NCI-H2227 treated with DMSO at 0.1 percent for 48 hours (cell line): ENCODE results near the gene ATP2A3.
A peak's percentile ranks its signal among the peaks of the same experiment; 100 is the strongest.

Source experiments
- DNase-seq: peaks from one replicate; lab custom pipeline; 2025; lab: John Stamatoyannopoulos, UW

The ATP2A3 gene

GRCh38 chr17:3910420-3911270 lies 53.6 kb downstream of the ATP2A3 start:
- DNase-seq = no peak

- no peak for DNase-seq
Observed at GRCh38 chr17:3909257-3909656, 55.0 kb downstream of the ATP2A3 start.

- no peak for DNase-seq
Observed at GRCh38 chr17:3907483-3908216, 56.6 kb downstream of the ATP2A3 start.

GRCh38 chr17:3906881-3907280 lies 57.4 kb downstream of the ATP2A3 start:
- no peak for DNase-seq

GRCh38 chr17:3905017-3905520 lies 59.2 kb downstream of the ATP2A3 start:
- DNase-seq = no peak

GRCh38 chr17:3904501-3904900 lies 59.7 kb downstream of the ATP2A3 start:
- DNase-seq = no peak

- no peak for DNase-seq
Observed at GRCh38 chr17:3903881-3904290, 60.4 kb downstream of the ATP2A3 start.

GRCh38 chr17:3903051-3903825 lies 61.0 kb downstream of the ATP2A3 start:
- no peak for DNase-seq

GRCh38 chr17:3900646-3901045 lies 63.6 kb downstream of the ATP2A3 start:
- no peak for DNase-seq

GRCh38 chr17:3897731-3898130 lies 66.5 kb downstream of the ATP2A3 start:
- DNase-seq = no peak

- DNase-seq = no peak
Observed at GRCh38 chr17:3896968-3897235, 67.3 kb downstream of the ATP2A3 start.

GRCh38 chr17:3896108-3896967 lies 67.9 kb downstream of the ATP2A3 start:
- DNase-seq = no peak

- DNase-seq = no peak
Observed at GRCh38 chr17:3895354-3895753, 68.9 kb downstream of the ATP2A3 start.

- DNase-seq = no peak
Observed at GRCh38 chr17:3894911-3895343, 69.3 kb downstream of the ATP2A3 start.

GRCh38 chr17:3894188-3894587 lies 70.0 kb downstream of the ATP2A3 start:
- DNase-seq = no peak

GRCh38 chr17:3893720-3894116 lies 70.5 kb downstream of the ATP2A3 start:
- no peak for DNase-seq

GRCh38 chr17:3893003-3893719 lies 71.1 kb downstream of the ATP2A3 start, which contains the start of gene CAMKK1:
TSS of gene CAMKK1 (minus strand) at chr17:3893053. CDS start at chr17:3885687, 7,366 bp downstream.
- DNase-seq = peak; percentile 54

- DNase-seq = no peak
Observed at GRCh38 chr17:3892095-3892998, 71.9 kb downstream of the ATP2A3 start.

- no peak for DNase-seq
Observed at GRCh38 chr17:3891626-3892094, 72.6 kb downstream of the ATP2A3 start.

GRCh38 chr17:3890878-3891219 lies 73.4 kb downstream of the ATP2A3 start:
- no peak for DNase-seq
